ENCODE measurements around the gene KIAA0319L. TPM values are rescaled to one million over a fixed set of nuclear protein-coding genes. Genes with fewer than 3 reads are reported as not detected.

The KIAA0319L gene
- total and polyA plus RNA-seq, 8 donors = 76.5 to 106 (median 92.6) TPM

- peaks cover 4 to 85% of the 10 kb centered on the region in 2 donors for H3K36me3 ChIP-seq
- ATAC-seq = no peak
- H3K4me3 ChIP-seq = no peak overlapping the region
- no peak for DNase-seq
- H3K27ac ChIP-seq = no peak overlapping the region
- TF ChIP-seq, protein P1, sequence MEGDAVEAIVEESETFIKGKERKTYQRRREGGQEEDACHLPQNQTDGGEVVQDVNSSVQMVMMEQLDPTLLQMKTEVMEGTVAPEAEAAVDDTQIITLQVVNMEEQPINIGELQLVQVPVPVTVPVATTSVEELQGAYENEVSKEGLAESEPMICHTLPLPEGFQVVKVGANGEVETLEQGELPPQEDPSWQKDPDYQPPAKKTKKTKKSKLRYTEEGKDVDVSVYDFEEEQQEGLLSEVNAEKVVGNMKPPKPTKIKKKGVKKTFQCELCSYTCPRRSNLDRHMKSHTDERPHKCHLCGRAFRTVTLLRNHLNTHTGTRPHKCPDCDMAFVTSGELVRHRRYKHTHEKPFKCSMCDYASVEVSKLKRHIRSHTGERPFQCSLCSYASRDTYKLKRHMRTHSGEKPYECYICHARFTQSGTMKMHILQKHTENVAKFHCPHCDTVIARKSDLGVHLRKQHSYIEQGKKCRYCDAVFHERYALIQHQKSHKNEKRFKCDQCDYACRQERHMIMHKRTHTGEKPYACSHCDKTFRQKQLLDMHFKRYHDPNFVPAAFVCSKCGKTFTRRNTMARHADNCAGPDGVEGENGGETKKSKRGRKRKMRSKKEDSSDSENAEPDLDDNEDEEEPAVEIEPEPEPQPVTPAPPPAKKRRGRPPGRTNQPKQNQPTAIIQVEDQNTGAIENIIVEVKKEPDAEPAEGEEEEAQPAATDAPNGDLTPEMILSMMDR (IDR thresholded peaks at IDR 0.05) = no peak
- H3K27me3 ChIP-seq = no peaks in the 10 kb centered on the region
- H3K4me1 ChIP-seq = no peaks in the 10 kb centered on the region
- H3K9me3 ChIP-seq = no peaks in the 10 kb centered on the region
- intact Hi-C loops (cut with DNase I) = no loop called here
Measured at GRCh38 chr1:35401049-35401448, 156.2 kb downstream of the KIAA0319L start.

DNA sequence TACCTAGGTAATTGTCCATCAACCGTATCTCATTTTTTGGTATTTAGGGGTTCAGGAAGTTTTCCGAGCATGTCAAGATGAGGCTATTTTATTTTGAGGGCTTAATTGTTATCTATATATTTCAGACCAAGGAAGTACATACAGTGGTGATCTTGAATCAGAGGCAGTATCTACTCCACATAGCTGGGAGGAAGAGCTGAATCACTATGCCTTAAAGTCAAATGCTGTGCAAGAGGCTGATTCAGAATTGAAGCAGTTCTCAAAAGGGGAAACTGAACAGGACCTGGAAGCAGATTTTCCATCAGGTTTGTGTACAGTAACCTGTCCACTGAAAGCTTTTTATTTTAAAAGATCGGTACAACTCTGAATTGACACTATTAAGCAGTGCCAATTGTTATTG, 158.5 kb downstream of the KIAA0319L start:
- Histone ChIP-seq H3K36me3 (peaks cover 4 to 89% of the 10 kb centered on the region in 2 donors), H3K9me3 (no peaks in the 10 kb centered on the region), H3K4me3 (no peak overlapping the region), H3K27ac (no peak overlapping the region), H3K27me3 (no peaks in the 10 kb centered on the region), H3K4me1 (no peaks in the 10 kb centered on the region)
- intact Hi-C loops (cut with DNase I) = no loop called here
- no peak for ATAC-seq
- TF ChIP-seq, protein P1 (IDR thresholded peaks at IDR 0.05) = no peak
- no peak for DNase-seq

GRCh38 chr1:35394386-35394785, 162.8 kb downstream of the KIAA0319L start:
- H3K36me3 ChIP-seq = peaks cover 0 to 93% of the 10 kb centered on the region in 2 donors

DNA sequence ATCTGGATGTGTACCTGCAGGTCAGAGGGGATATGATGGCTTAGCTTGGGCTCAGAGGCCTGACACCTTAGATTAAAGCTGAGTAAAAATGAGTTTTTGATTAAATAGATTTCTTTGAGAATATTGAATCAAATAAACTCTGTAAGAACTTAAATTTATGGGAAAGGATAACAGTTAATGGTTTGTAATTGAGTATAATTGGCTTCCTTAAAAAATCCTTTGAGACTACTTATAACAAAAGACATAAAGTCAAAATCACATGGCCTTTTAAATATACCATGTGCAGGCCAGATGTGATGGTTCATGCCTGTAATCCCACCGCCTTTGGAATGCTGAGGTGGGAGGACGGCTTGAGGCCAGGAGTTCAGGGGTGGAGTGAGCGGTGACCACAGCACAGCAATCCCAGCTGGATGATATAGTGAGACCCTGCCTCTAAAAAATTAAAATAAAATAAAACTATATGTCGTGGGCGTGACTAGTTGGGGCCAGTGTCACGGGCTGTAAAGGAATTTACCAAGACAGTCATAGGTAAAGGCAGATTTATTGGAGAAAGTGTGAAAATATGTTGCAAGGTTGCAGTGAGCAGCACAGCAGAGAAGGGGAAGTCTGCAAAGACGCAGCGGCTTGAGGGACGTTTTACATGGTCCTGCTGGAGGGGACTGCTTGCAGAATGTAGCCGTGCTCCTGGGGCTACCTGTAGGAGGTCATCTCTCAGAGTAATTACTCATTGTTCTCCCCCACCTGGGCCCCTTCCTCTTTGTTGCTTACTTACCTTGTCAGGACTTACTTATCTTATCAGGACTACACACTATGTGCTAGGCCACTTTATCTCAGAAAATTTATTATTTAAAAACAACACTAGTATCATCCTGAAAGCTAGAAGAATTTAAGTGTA, 166.4 kb downstream of the KIAA0319L start:
- Histone ChIP-seq H3K36me3 (peaks cover 0 to 82% of the 10 kb centered on the region in 2 donors), H3K27me3 (no peaks in the 10 kb centered on the region), H3K9me3 (no peaks in the 10 kb centered on the region), H3K4me1 (peaks cover 0 to 8% of the 10 kb centered on the region in 2 donors), H3K27ac (no peak overlapping the region), H3K4me3 (no peak overlapping the region)
- no peak for ATAC-seq
- TF ChIP-seq, protein P1 (IDR thresholded peaks at IDR 0.05) = no peak
- intact Hi-C loops (cut with DNase I) = no loop called here
- no peak for DNase-seq

More at GRCh38 chr1:35394386-35394785, 162.8 kb downstream of the KIAA0319L start:
- no peak for ATAC-seq
- no peaks in the 10 kb centered on the region for H3K27me3 ChIP-seq
- H3K27ac ChIP-seq = no peak overlapping the region
- intact Hi-C loops (cut with DNase I) = no loop called here
- peaks cover 0 to 8% of the 10 kb centered on the region in 2 donors for H3K4me1 ChIP-seq
- no peaks in the 10 kb centered on the region for H3K9me3 ChIP-seq
- TF ChIP-seq, protein P1 (IDR thresholded peaks at IDR 0.05) = no peak
- DNase-seq = no peak
- H3K4me3 ChIP-seq = no peak overlapping the region

DNA sequence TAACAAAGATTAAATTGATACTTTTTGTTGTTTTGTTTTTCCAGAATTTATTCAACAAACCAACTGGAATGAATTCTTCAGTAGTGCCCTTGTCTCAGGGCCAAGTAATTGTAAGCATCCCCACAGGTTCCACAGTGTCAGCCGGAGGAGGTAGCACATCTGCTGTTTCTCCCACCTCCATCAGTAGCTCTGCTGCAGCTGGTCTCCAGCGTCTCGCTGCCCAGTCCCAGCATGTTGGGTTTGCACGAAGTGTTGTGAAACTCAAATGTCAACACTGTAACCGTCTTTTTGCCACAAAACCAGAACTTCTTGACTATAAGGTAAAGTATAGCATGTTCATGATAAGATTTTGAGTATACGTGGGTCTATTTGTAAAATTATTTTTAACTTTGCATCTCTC, 170.2 kb downstream of the KIAA0319L start:
- ATAC-seq (no peak), DNase-seq (peak in 1 of 4 donors; percentile 69)
- intact Hi-C loops (cut with DNase I) = no loop called here
- H3K9me3 ChIP-seq = no peaks in the 10 kb centered on the region
- peaks cover 0 to 56% of the 10 kb centered on the region in 2 donors for H3K36me3 ChIP-seq
- H3K4me1 ChIP-seq = peaks cover 0 to 8% of the 10 kb centered on the region in 2 donors
- H3K27me3 ChIP-seq = no peaks in the 10 kb centered on the region
- H3K4me3 ChIP-seq = no peak overlapping the region
- no peak overlapping the region for H3K27ac ChIP-seq
- TF ChIP-seq, protein P1 (IDR thresholded peaks at IDR 0.05) = no peak
